Stimulated activated CD4-positive, alpha-beta T cell treated with anti-CD3 and anti-CD28 coated beads, Interleukin-12 subunit alpha, Interleukin-12 subunit beta, amount 100 ng/mL, for 24 hours (primary cell): Measurements from ENCODE around the gene DLGAP4.
"Not testable (repeated sequence)": the region's sequence is repeated elsewhere in the genome, so short reads cannot be mapped to it uniquely, and the experiment has no call there.

ENCODE experiments used
- DNase-seq, 2 experiments: peaks; one replicate each; pipeline ENCODE4 v3.0.0-alpha.2; 2020; ENCODE audit warnings: low read depth in 2 of 2

Gene DLGAP4

DNA sequence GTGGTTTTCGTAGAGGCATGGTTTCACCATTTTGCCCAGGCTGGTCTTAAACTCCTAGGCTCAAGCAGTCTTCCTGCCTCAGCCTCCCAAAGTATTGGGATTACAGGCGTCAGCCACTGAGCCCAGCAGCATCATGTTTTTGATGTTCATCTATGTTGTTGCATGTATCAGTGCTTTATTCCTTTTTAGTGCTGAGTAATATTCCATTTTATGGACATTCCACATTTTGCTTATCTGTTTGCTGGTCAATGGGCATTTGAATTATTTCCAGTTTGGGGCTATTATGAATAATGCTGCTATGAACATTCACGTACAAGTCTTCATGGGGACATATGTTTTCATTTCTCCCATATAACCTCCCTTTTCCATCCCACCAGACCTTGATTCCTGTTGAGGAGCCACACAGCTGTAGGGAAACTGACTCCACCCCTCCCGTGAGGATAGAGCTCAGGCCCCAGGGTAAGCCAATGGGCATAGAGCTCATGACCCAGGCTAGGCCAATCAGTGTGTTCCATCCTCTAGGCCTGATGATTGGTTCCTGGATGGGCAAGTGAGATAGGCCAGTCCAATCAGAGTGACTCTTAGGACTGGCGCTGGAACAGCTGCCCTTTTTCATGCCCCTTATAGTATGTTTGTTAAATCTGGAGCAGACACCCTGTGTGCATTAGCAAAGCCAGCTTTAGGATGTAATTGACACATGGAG is 49.5 kb downstream of the DLGAP4 start:
- no peak for DNase-seq

DNA sequence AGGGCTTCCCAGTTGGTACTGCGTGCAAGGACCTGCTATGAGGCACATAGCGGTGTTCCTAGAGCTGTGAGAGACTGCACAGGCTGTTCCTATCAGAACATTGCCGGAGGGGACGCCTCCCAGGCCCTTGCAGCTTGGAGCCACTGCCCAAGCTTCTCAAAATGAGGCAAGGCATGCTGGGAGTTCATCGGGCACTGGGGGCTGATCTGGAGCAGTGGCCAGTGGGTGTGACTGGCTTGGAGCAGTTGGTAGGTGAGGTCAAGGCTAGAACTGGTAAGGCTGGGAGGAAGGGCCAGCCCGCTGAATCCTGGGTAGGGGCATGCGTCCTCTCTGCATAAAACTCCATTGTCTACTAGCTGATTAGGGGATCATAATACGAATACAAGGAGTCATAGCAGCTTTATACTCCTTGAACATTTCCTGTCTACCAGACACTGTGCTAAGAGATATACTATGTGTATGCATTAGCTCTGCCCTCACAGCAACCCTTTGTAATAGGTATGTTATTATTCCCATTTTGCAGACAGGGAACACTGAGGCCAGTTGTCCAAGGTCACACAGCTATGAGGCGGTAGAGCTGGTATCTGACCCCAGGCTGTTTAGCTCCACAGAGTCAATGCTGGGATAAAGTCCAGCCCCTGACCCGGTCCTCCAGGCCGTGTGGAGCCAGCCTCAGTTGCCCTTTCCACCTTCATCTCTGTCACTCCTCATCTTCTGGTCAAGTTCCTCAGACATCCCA is 53.7 kb downstream of the DLGAP4 start:
- no peak for DNase-seq

DNA sequence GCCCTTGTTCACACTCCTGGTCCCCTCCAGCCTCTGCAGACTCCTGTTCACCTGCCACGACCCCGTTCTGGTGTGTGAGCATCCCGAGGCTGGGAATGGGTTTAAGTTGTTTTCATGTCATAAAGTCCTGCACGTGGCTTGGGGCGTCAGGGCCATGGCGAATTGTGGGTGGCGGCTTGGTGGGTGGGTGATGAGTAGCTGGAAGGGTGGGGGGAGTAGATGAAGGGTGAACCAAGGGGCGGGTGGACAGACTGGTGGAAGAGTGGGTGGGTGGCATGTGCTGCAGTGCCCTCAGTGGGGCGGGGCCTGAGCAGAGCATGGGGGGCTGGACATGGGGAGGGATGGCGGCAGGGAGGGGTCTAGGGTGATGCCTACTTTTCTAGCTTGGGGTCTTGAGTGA is 54.3 kb downstream of the DLGAP4 start:
- DNase-seq, result no peak

DNA sequence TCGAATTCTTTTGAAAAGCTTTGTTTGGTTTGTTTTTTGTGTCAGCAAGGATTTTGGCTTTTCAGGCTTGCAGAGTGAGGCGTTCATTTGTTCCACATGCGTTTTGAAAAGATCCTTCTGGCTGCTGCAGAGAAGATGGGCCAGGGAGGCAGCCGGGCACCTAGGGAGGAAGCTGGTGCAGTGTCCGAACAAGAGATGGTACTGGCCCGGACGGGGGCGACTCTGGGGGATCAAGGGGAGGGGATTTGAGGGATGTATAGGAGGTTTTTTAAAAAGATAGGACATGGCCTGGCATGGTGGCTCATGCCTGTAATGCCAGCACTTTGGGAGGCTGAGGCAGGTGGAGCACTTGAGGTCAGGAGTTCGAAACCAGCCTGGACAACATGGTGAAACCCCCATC is 55.3 kb downstream of the DLGAP4 start:
- no peak for DNase-seq

DNA sequence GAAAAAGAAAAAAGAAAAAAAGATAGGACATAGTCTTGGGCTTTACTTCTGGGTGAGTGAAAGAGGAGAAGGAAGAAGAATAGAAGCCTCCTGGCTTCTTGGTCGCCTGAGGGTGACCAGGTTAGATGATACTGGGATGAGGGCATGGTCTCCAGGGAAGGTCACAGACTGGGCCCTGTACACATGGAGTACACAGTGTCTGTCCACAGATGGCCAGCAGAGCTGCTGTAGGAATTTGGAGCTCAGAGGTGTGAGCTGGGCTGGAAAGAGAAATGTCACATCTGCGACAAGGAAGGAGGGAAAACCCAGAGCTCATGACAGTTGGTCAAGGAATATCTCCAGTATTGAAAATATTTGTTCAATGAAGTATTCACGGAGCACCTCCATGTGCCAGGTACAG is 56.1 kb downstream of the DLGAP4 start:
- DNase-seq, result no peak

DNA sequence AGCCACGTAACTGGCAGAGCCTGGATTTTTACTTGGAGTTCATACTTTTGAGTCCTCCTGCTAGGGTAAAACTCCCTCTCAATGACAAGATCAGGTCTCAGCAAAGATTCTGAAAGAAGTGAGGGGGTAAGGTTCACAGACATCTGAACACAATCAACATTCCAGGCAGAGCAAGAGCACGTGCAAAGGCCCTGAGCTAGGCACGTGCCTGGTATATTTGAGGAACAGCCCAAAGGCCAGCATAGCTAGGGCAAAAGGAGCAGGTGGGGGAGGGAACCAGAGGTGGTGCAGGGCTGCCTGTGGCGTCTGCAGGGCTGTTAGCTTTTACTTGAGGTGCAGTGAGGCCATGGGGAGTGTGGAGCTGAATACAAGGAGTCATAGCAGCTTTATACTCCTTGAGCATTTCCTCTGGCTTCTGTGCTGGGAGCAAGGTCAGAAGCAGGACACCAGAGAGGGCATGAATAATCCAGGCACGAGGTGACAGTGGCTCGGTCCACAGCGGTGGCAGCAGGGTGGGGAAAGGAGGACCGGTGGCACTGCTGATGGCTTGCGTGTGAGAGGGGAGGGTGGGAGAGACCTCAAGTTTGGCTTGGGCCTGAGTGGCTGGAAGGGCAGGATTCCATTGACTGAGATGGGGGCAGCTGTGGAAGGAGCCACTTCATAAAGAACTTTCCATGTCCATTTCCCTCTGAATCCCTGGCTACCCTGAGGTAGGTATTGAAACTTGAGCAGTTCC is 57.0 kb downstream of the DLGAP4 start:
- DNase-seq, result no peak

DNA sequence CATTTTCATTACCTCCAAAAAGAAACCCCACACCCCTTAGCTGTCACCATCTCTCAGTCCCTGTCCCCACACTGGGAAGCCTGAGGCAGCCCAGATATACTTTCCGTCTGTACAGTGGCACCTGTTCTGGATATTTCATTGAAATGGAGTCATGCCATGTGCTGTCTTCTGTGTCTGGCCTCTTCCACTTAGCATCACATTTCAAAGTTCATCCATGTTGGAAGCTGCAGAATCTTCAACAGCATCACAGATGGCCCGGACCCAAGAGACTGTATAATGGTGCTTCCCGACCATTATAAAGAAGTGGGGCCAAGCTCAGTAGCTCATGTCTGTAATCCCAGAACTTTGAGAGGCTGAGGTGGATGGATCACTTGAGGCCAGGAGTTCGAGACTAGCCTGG is 58.4 kb downstream of the DLGAP4 start:
- no peak for DNase-seq

DNA sequence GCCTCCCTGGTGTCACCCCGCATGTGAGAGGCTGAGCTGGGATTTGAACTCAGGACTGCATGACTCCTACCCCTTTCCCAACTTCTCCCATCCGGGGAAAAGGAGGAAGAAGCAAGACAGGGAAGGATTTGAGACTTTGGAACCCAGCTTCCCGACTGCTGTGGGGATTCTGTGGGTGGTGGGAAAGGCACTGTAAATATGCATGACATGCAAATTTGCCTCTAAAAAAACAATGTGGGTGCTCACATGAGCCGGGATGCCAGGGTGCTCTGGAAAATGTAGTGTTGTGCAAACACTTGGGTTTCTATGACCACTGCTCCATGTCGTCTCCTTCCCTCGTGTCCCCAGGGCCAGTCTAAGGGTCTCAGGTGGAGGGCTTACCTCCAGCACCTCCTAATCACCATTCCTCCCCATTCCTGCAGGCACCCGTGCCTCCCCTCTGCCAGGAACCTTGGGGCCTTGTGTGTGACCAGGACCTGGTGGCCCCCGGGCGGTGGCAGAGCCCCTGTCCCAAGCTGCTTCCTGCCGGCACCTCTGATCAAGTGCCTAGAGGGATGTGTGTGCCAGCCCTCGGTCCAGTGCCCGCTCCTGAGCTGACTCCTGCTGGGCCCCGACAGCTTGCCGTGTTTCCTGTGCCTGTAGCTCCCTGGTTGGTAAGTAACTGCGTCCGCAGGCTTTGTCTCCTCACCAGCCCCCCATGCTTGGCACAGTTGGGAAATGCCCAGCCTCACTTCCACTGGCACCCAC is 60.7 kb downstream of the DLGAP4 start:
- DNase-seq, result no peak

DNA sequence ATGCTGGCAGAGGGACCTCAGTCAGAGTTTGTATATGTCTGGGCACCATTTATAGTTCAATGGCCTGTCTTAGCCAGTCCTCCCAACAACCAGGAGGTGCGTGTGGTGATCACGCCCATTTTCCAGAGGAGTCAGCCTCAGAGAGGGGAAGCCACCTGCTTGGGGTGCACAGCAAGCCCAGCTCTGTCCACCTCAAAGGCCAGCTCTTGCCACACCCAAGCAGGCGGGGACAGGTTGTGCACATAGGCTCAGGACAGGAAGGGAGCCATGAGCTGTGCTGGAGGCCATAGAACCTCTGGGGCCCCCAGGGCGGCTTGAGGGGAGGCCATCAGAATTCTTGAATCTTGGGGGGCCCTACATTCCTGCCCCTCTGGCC is 61.2 kb downstream of the DLGAP4 start:
- DNase-seq, result no peak

DNA sequence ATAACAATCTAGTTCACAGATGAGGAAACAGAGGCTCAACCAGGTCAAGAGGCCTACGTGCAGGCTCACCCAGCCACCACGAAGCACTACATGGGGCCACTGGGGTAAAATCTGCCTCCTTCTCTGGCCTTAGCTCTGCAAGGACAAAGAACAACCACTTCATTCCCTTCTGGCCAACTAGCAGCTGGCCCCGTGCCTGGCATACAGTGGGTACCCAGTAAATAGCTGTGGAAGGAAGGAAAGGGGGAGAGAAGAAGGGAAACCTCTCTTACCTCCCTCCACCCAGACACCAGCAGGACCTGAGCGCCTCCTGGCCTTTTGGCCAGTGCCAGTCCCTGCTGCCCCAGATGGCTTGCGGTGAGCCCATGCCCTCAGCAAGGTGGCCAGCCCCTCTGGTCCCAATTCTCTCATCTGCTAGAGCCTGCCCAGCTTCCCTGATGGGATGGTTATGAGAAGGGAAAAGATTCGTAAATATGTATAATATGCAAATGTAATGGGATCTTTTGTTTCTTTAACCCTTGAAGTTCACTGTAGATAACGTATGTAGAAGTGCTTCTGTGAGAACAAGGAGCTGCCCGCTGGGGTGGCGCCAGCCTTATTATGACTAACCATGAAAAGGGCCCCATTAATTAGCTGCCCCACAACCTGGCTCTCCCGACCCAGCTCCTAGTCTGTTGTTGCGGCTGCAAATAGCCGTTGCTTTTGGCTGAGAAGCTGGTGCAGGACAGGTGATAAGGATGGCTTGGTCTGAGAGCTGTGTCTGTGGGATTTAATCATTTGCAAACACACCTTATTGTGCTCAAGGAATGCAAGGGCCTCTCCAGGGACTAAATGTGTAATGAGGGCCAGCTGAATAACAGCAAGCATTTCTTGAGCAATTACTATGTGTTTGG is 62.0 kb downstream of the DLGAP4 start:
- no peak for DNase-seq

DNA sequence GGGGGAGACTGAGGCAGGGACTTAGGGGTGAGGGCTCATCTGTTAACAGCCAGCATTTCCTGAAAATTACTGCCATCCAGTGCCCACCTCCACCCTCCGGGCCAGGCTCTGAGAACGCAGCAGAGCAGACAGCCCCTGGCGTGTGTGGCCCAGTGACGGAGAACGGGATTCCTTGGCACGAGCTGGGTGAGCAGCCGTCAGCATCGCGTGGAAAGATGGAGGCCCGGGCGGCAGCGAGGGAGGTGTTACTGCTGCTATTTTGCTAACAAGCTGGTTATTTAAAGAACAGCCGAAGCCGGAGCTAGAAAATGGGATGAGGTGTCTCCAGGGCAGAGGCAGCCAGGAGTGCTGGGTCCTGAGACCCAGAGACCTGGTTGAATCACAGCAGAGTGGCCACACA is 62.7 kb downstream of the DLGAP4 start:
- DNase-seq, result no peak

DNA sequence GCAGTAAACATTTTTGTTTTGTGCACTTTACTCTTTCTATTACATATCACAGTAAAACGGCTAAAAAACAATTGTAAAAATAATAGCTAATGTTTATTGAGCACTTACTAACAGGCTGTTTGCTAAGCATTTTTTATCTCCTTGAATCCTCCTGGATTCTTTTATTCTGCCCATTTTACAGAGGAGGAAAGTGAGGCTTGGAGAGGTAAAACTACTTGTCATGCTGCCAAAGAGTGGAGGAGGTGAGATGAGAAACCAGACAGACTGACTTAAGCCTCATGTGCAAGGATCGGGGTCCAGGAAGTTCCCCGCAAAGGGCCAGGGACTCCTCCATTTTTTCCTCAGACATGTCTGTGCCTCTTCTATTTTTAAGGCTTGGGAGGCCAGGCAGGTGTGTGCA is 63.6 kb downstream of the DLGAP4 start:
- no peak for DNase-seq

DNA sequence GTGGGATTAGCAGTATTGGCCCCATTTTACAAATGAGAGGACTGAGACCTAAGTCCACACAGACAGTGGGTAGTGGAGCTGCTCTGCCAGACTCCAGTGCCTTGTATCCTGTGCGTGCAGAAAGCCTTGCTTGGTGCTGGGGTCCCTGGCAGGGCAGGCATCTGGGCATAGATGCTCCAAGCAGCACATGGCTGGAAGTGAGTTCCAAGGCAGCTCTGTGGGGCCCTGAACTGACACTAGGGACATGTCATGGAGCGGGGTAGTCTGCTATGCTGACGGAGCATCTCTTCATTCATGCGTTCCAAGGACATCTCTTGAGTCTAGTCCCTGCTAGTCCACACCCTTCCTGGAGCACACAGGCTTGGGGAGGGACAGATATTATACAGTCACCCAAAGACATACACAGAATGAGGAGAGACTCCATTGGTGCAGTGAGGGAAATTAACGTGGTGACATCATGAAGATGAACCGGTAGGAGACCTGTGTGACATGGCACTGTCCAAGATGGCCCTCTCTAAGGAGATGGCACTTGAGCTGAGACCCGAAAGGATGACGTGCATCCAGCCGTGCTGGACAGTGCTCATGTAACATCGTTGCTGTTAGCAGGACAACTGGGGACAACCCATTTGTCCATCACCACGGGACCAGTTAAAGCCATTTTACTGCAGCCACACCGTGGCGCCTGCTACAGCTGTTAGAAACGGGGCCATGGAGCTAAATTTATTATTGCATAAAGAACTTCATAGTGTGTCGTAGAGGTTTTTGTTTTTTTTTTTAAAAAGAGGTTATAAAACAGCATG is 65.1 kb downstream of the DLGAP4 start:
- no peak for DNase-seq

DNA sequence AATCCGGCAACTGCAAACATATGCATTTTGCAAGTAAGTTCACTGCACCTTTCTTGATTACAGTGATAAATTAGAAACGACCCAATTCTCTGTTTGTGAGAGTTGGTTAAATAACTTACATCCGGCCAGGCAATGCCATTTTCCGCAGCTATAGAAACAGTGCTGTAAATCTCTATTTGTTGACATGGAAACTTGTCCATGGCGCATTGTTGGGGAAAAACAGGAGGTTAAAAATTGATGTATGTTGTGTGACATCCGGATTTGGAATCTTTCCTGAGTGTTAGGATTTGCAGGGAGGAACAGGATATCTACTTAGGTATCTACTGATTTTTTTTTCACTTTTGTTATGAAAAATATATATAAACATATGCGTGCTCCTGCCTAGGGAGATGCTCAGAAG is 66.5 kb downstream of the DLGAP4 start:
- DNase-seq, result no peak

DNA sequence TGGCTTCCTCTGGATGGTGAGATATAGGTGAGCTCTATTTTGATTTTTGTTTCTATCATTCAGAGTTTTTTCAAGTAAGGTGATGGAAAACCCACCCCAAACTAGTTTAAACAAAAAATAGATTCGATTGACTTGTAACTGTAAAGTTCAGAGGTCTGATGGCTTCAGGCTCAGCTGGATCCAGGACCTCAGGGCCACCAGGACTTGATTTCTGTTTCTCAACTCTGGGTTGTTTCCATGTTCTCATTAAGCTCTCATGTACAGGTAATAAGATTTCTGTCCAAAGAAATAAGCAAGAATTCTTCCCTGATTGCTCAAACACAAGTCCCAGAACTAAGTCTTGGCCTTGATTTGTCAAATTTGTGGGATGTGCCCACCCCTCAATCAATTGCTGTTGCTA is 67.0 kb downstream of the DLGAP4 start:
- DNase-seq, result no peak

DNA sequence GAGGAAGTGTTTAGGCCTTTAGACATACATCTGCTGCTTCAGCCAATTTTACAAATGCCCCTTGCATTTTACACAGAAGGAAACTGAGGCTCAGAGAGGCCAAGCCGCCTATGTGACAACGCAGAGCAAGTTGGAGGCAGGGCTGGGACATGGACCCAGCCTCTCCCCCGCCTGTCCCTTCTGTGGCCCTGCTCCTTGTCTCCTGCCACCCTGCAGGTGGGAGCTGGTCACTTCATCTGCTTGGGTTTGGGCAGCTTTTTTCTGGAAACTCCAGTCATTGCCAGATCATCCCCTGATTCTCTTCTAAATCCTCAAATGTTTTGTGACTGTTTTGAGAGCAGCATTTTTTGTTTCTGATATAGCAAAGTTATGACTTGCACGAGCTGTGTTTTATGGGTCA is 68.9 kb downstream of the DLGAP4 start:
- DNase-seq, result no peak

DNA sequence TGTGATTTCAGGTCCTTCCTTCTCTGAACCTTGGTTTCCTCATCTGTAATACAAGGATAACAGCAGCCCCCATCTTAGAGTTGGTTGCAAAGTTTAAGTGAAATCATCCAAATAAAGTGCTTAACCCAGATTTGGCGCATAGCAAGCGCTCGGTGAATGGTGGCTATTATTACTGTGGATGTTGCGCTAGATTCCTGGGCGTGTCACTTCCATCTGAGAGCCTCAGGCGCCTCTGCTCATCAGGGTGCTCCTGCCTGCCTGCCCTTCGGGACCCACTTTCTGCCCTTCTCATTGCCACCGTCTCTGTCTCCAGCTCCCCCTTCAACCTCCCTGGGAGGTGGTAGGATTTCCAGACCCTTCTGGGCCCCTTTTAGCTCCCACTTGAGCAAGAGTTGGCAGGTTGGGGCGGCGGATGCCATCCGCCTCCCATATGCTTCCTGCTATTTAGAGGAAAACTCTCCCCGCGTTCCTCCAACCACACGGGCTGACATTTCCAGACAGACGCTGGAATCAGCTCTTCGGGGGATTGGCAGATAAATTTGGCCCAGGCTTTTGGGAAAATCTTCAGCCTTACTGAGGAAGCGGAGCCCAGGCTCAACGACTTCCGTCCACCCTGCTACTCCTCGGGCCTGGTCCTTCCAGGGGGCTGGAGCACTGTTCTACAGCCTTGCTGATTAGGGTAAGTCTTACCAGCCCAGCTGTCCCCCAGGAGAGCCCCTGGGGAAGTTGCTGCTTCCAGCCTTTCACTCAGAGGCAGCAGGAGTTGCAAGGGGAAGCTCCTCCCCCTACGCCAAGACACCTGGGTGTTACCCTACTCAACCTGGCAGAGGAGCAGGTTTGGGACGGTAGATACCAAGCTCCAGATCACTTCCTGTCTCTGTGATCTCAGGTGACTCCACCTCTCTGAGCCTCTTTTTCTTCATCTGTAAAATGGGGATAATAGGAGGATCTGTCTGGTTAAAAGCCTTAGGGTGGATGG is 71.5 kb downstream of the DLGAP4 start:
- DNase-seq, result no peak

DNA sequence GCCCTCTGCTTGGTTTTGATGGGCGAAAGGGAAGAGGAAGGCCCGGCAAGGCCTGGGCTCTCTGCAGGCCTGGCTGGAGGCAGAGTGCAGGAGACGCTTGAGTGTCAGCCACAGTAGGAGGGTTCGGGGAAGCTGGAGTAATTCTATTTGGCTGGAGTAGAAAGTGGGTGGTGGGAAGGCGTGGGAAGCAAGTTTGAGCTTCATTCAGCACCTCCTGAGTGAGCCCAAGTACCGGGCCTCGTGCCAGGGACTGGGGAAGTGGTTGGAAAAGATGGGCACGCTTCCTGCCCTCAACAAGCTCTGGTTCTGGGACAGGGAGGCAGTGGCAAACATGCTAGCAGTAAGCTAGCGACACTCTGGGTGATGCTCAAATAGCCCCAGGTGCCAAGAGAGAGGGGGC is 72.5 kb downstream of the DLGAP4 start:
- no peak for DNase-seq

DNA sequence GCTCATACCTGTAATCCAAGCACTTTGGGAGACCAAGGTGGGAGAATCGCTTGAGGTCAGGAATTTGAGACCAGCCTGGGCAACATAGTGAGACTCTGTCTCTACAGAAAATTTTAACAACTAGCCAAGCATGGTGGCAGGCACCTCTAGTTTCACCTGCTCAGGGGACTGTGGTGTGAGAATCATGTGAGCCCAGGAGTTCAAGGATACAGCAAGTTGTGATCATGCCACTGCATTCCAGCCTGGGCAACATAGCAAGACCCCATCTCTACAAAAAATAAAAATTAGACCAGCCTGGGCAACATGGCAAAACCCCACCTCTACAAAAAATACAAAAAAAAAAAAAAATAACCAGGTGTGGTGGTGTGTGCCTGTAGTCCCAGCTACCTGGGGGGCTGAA is 73.8 kb downstream of the DLGAP4 start:
- DNase-seq, result not testable (repeated sequence)
